ENCODE results near the gene CALD1. TPM values are rescaled to one million over a fixed set of nuclear protein-coding genes. Genes with fewer than 3 reads are reported as not detected.

CALD1 gene
- total and polyA plus RNA-seq, 2 experiments from 2014 or later, result 132 to 842 TPM

GRCh38 chr7:134835463-134835823 is 56.0 kb downstream of the CALD1 start:
- no peak for ATAC-seq
- Histone ChIP-seq H3K36me3 (ENCODE audit: insufficient read depth) (no peaks in the 10 kb centered on the region), H3F3A (replicated peaks; ENCODE audit: low read depth) (no peaks in the 10 kb centered on the region), H3K9me2 (ENCODE audit: insufficient read depth) (no peaks in the 10 kb centered on the region), H3K27ac (ENCODE audit: low read depth) (peak overlapping the region; percentile 60; the same call in 1 of the 2 replicates), H2AFZ (no peak overlapping the region), H3K4me3 (no peak overlapping the region), H3K4me1 (ENCODE audit: insufficient read depth) (no peaks in the 10 kb centered on the region), H3K79me2 (replicated peaks; ENCODE audit: insufficient read depth) (peaks cover 59% of the 10 kb centered on the region), H3K27me3 (ENCODE audit: insufficient read depth) (no peaks in the 10 kb centered on the region), H3K4me2 (no peak overlapping the region), H4K20me1 (replicated peaks; ENCODE audit: insufficient read depth) (no peaks in the 10 kb centered on the region; the same call in 1 of the 2 replicates)
- Mint-ChIP-seq H3K36me3 (ENCODE audit: low read depth) (no peaks in the 10 kb centered on the region), H3K9me3 (no peaks in the 10 kb centered on the region), H3K27ac (no peak overlapping the region), H3K27me3 (ENCODE audit: insufficient read depth, low read depth, poor library complexity) (no peaks in the 10 kb centered on the region), H3K4me3 (no peak overlapping the region), H3K4me1 (no peaks in the 10 kb centered on the region)
- DNase-seq (ENCODE audit: low spot score), result no peak
- TF ChIP-seq REST (IDR thresholded peaks at IDR 0.05; ENCODE audit: unreplicated experiment), result no peak
- no peak for TF ChIP-seq ZNF462 (CRISPR knock-in tag; IDR thresholded peaks at IDR 0.05)
- no peak for TF ChIP-seq ETS1 (IDR thresholded peaks at IDR 0.05)
- no peak for TF ChIP-seq STAT1 (IDR thresholded peaks at IDR 0.05; ENCODE audit: unreplicated experiment)
- TF ChIP-seq CREB1 (CRISPR knock-in tag; IDR thresholded peaks at IDR 0.05; ENCODE audit: low read depth), result no peak

Data from GM23338 (cell line).